ENCODE measurements around the gene FOXG1. TPM values are rescaled to one million over a fixed set of nuclear protein-coding genes. Genes with fewer than 3 reads are reported as not detected.

The FOXG1 gene
- polyA plus RNA-seq, 1 donor from 2014 or later = 53.5 TPM

DNA sequence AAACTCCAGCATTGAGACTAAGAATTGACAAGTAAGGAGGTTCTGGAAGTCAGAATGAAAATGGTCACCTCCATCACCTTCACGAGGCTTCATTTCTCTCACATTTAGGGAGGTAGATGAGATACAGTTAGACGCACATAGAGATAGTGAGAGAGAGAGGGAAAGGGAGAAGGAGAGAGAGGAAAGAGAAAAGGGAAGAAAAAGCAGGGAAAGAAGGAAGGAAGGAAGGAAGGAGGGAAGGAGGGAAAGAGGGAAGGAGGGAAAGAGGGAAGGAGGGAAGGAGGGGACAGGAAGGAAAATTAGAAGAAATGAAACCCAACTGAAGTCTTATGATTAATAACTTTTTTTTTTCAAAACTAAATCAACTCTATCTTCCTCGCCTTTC lies 10.7 kb upstream of the FOXG1 start:
- Histone ChIP-seq H3K27ac (ENCODE audit: low read length) (no peak overlapping the region), H3K9me2 (ENCODE audit: insufficient read depth, low read length) (no peaks in the 10 kb centered on the region), H3K9me3 (ENCODE audit: low read length) (no peaks in the 10 kb centered on the region), H3F3A (ENCODE audit: insufficient read depth, low read length, poor library complexity, severe bottlenecking) (peaks cover 9% of the 10 kb centered on the region), H3K36me3 (ENCODE audit: insufficient read depth, low read length) (no peaks in the 10 kb centered on the region), H2AFZ (ENCODE audit: low read depth, low read length) (no peak overlapping the region), H3K9ac (ENCODE audit: low read length) (no peak overlapping the region), H3K79me2 (replicated peaks; ENCODE audit: insufficient read depth, low read length) (peaks cover 99% of the 10 kb centered on the region), H3K4me3 (ENCODE audit: low read length) (no peak overlapping the region), H3K4me2 (ENCODE audit: low read length) (no peak overlapping the region), H3K27me3 (ENCODE audit: insufficient read depth, low read depth, low read length) (no peaks in the 10 kb centered on the region), H4K20me1 (ENCODE audit: insufficient read depth) (no peaks in the 10 kb centered on the region)
- TF ChIP-seq SMC3 (conservative IDR thresholded peaks at IDR 0.05; ENCODE audit: poor library complexity) = no peak
- no peak for TF ChIP-seq POLR2AphosphoS5 (IDR thresholded peaks at IDR 0.05)

DNA sequence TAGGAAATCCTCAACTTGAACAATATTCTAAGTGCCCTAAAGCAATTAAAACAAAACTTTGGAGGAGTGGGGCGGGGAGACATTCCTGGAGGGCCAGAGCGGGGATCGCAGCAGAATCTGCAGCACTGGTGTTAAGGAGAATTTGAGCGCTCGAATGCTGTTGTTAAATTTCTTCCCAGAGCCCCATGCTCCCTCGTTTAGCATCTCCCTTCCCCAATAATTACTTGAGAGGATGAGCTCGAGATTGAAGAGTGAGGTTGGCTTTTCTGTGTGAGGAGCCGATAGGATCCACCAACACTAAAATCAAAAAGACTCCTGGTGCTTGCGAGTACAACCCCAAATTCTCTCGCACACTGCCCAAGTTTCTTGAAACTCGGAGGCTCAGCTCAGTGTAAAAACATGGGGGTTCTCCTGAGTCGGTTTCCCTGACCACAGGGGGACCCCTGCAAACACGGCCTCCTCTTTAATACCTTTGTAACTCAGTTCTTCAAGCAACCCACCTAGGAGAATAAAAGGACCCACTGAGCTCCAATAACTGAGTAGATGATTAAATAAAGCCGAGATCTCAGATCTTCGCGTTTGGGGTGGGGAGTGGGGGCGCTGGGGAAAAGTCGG lies 10.2 kb upstream of the FOXG1 start:
- H3K4me2 ChIP-seq (ENCODE audit: low read length) = no peak overlapping the region
- H3K9ac ChIP-seq (ENCODE audit: low read length) = peak overlapping the region; percentile 91
- TF ChIP-seq MXI1 (conservative IDR thresholded peaks at IDR 0.05; ENCODE audit: poor library complexity, severe bottlenecking) = no peak
- TF ChIP-seq, protein P1, sequence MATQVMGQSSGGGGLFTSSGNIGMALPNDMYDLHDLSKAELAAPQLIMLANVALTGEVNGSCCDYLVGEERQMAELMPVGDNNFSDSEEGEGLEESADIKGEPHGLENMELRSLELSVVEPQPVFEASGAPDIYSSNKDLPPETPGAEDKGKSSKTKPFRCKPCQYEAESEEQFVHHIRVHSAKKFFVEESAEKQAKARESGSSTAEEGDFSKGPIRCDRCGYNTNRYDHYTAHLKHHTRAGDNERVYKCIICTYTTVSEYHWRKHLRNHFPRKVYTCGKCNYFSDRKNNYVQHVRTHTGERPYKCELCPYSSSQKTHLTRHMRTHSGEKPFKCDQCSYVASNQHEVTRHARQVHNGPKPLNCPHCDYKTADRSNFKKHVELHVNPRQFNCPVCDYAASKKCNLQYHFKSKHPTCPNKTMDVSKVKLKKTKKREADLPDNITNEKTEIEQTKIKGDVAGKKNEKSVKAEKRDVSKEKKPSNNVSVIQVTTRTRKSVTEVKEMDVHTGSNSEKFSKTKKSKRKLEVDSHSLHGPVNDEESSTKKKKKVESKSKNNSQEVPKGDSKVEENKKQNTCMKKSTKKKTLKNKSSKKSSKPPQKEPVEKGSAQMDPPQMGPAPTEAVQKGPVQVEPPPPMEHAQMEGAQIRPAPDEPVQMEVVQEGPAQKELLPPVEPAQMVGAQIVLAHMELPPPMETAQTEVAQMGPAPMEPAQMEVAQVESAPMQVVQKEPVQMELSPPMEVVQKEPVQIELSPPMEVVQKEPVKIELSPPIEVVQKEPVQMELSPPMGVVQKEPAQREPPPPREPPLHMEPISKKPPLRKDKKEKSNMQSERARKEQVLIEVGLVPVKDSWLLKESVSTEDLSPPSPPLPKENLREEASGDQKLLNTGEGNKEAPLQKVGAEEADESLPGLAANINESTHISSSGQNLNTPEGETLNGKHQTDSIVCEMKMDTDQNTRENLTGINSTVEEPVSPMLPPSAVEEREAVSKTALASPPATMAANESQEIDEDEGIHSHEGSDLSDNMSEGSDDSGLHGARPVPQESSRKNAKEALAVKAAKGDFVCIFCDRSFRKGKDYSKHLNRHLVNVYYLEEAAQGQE (IDR thresholded peaks at IDR 0.05; ENCODE audit: borderline replicate concordance) = no peak
- H3K9me3 ChIP-seq (ENCODE audit: low read length) = no peaks in the 10 kb centered on the region
- no peaks in the 10 kb centered on the region for H3K36me3 ChIP-seq (ENCODE audit: insufficient read depth, low read length)
- no peaks in the 10 kb centered on the region for H4K20me1 ChIP-seq (ENCODE audit: insufficient read depth)
- peak overlapping the region; percentile 90 for H3K27ac ChIP-seq (ENCODE audit: low read length)
- no peaks in the 10 kb centered on the region for H3K9me2 ChIP-seq (ENCODE audit: insufficient read depth, low read length)
- peaks cover 9% of the 10 kb centered on the region for H3F3A ChIP-seq (ENCODE audit: insufficient read depth, low read length, poor library complexity, severe bottlenecking)
- peaks cover 99% of the 10 kb centered on the region for H3K79me2 ChIP-seq (replicated peaks; ENCODE audit: insufficient read depth, low read length)
- H3K4me3 ChIP-seq (ENCODE audit: low read length) = peak overlapping the region; percentile 66
- no peaks in the 10 kb centered on the region for H3K27me3 ChIP-seq (ENCODE audit: insufficient read depth, low read depth, low read length)
- no peak overlapping the region for H2AFZ ChIP-seq (ENCODE audit: low read depth, low read length)

DNA sequence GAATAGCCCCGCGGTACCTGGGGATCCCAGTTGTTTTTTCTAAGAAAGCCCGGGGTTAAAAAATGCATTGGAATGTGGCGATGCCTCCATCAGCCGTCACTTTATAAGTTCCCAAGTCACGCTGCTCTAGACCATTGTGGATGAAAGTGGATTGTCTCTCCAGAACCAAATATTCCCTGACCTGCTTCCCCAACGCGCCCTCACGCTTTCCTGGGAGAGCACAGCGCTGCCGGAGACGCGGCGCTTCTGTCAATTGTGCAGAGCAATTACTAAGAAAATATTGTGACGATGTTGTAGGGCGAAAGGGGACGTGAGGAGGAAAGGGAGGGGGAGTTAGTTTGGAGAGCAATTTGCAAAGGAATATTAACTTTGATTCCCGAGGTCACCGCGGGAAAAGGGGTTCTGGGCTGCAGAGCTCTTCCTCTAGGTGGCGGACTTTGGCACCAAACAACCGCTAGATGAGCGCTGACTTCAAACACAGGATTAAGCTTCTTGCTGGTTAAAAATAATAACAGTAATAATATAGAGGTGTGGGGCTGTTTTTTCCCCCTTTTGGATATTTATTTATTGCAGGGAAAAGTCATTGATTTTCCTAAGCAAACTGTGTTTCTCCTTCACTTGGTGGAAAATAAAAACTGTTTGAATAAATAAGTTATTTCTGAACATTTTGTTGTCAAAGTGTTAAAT lies 9.6 kb upstream of the FOXG1 start:
- H3K27ac ChIP-seq (ENCODE audit: low read length) = peak overlapping the region; percentile 90
- no peaks in the 10 kb centered on the region for H3K27me3 ChIP-seq (ENCODE audit: insufficient read depth, low read depth, low read length)
- H3K79me2 ChIP-seq (replicated peaks; ENCODE audit: insufficient read depth, low read length) = peaks cover 99% of the 10 kb centered on the region
- no peaks in the 10 kb centered on the region for H3K36me3 ChIP-seq (ENCODE audit: insufficient read depth, low read length)
- peaks cover 9% of the 10 kb centered on the region for H3F3A ChIP-seq (ENCODE audit: insufficient read depth, low read length, poor library complexity, severe bottlenecking)
- H3K9me3 ChIP-seq (ENCODE audit: low read length) = no peaks in the 10 kb centered on the region
- peak overlapping the region; percentile 91 for H3K9ac ChIP-seq (ENCODE audit: low read length)
- H3K4me2 ChIP-seq (ENCODE audit: low read length) = peak overlapping the region; percentile 97
- H3K4me3 ChIP-seq (ENCODE audit: low read length) = peak overlapping the region; percentile 66
- H2AFZ ChIP-seq (ENCODE audit: low read depth, low read length) = no peak overlapping the region
- TF ChIP-seq EZH2 (IDR thresholded peaks at IDR 0.05; ENCODE audit: borderline replicate concordance, insufficient read depth, low read length, poor library complexity, severe bottlenecking) (no peak), RAD21 (conservative IDR thresholded peaks at IDR 0.05) (peak; percentile 66), EP300 (conservative IDR thresholded peaks at IDR 0.05; ENCODE audit: poor library complexity, severe bottlenecking) (no peak), SMC3 (conservative IDR thresholded peaks at IDR 0.05; ENCODE audit: poor library complexity) (peak; percentile 66), TAF1 (IDR thresholded peaks at IDR 0.05; ENCODE audit: low read depth) (no peak), MXI1 (conservative IDR thresholded peaks at IDR 0.05; ENCODE audit: poor library complexity, severe bottlenecking) (no peak), POLR2AphosphoS5 (IDR thresholded peaks at IDR 0.05) (peak; percentile 53)
- TF ChIP-seq, protein P2, sequence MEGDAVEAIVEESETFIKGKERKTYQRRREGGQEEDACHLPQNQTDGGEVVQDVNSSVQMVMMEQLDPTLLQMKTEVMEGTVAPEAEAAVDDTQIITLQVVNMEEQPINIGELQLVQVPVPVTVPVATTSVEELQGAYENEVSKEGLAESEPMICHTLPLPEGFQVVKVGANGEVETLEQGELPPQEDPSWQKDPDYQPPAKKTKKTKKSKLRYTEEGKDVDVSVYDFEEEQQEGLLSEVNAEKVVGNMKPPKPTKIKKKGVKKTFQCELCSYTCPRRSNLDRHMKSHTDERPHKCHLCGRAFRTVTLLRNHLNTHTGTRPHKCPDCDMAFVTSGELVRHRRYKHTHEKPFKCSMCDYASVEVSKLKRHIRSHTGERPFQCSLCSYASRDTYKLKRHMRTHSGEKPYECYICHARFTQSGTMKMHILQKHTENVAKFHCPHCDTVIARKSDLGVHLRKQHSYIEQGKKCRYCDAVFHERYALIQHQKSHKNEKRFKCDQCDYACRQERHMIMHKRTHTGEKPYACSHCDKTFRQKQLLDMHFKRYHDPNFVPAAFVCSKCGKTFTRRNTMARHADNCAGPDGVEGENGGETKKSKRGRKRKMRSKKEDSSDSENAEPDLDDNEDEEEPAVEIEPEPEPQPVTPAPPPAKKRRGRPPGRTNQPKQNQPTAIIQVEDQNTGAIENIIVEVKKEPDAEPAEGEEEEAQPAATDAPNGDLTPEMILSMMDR (IDR thresholded peaks at IDR 0.05; ENCODE audit: poor library complexity, severe bottlenecking) = peak; percentile 82
- TF ChIP-seq, protein P1 (IDR thresholded peaks at IDR 0.05; ENCODE audit: borderline replicate concordance) = peak; percentile 44
- H3K9me2 ChIP-seq (ENCODE audit: insufficient read depth, low read length) = no peaks in the 10 kb centered on the region
- no peaks in the 10 kb centered on the region for H4K20me1 ChIP-seq (ENCODE audit: insufficient read depth)

Measured in neural cell (in vitro differentiated cells).